GM12864 (cell line): ENCODE data around the gene MYO16.

Source experiments
- DNase-seq: peaks from one replicate; pipeline ENCODE4 v3.0.0-alpha.2; 2011; ENCODE audit warnings: low read depth
- H3K4me3 ChIP-seq: 2 replicates; pipeline ENCODE4 v1.5.1; 2011; ENCODE audit warnings: mild to moderate bottlenecking, low read depth, low read length, control low read depth
- CTCF ChIP-seq: IDR thresholded peaks from 2 replicates; pipeline ENCODE4 v1.5.1; 2011; ENCODE audit warnings: low read depth, mild to moderate bottlenecking, moderate library complexity, low read length, control low read depth, inconsistent platforms; ENCODE audit errors: missing control alignments

MYO16 gene

GRCh38 chr13:108725471-108725870 is 96.1 kb downstream of the MYO16 start:
- TF ChIP-seq CTCF = no peak
- no peak for DNase-seq
- no peak overlapping the region for H3K4me3 ChIP-seq

- no peak overlapping the region for H3K4me3 ChIP-seq
- no peak for DNase-seq
- peak; percentile 2 for TF ChIP-seq CTCF
These were observed 99.0 kb downstream of the MYO16 start for GRCh38 chr13:108728370-108728769.

GRCh38 chr13:108733022-108733560 is 103.7 kb downstream of the MYO16 start:
- H3K4me3 ChIP-seq = no peak overlapping the region
- no peak for DNase-seq
- no peak for TF ChIP-seq CTCF

- no peak for DNase-seq
- H3K4me3 ChIP-seq = no peak overlapping the region
- no peak for TF ChIP-seq CTCF
These were observed 105.3 kb downstream of the MYO16 start for GRCh38 chr13:108734676-108735075.

GRCh38 chr13:108741930-108742329 is 112.5 kb downstream of the MYO16 start:
- TF ChIP-seq CTCF = no peak
- no peak overlapping the region for H3K4me3 ChIP-seq
- DNase-seq = no peak

- TF ChIP-seq CTCF = no peak
- H3K4me3 ChIP-seq = no peak overlapping the region
- no peak for DNase-seq
These were observed 113.5 kb downstream of the MYO16 start for GRCh38 chr13:108742701-108743451.

GRCh38 chr13:108743522-108743921 is 114.1 kb downstream of the MYO16 start:
- DNase-seq = no peak
- H3K4me3 ChIP-seq = no peak overlapping the region
- no peak for TF ChIP-seq CTCF
